T follicular helper cell (primary cell): Measurements from ENCODE around the gene UBXN7.
A peak's percentile ranks its signal among the peaks of the same experiment; 100 is the strongest.
"Not testable (repeated sequence)": the region's sequence is repeated elsewhere in the genome, so short reads cannot be mapped to it uniquely, and the experiment has no call there.

Source experiments
- DNase-seq: peaks from one replicate; pipeline ENCODE4 v3.0.0-alpha.2; 2020; ENCODE audit warnings: low read depth
- total RNA-seq, 2 experiments: gene quantifications; one replicate each; lab custom pipeline; 2026; lab: John Stamatoyannopoulos, UW

The UBXN7 gene, protein sequence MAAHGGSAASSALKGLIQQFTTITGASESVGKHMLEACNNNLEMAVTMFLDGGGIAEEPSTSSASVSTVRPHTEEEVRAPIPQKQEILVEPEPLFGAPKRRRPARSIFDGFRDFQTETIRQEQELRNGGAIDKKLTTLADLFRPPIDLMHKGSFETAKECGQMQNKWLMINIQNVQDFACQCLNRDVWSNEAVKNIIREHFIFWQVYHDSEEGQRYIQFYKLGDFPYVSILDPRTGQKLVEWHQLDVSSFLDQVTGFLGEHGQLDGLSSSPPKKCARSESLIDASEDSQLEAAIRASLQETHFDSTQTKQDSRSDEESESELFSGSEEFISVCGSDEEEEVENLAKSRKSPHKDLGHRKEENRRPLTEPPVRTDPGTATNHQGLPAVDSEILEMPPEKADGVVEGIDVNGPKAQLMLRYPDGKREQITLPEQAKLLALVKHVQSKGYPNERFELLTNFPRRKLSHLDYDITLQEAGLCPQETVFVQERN
- total RNA-seq = 53.1 to 95.6 reads per million in 2 experiments

DNA sequence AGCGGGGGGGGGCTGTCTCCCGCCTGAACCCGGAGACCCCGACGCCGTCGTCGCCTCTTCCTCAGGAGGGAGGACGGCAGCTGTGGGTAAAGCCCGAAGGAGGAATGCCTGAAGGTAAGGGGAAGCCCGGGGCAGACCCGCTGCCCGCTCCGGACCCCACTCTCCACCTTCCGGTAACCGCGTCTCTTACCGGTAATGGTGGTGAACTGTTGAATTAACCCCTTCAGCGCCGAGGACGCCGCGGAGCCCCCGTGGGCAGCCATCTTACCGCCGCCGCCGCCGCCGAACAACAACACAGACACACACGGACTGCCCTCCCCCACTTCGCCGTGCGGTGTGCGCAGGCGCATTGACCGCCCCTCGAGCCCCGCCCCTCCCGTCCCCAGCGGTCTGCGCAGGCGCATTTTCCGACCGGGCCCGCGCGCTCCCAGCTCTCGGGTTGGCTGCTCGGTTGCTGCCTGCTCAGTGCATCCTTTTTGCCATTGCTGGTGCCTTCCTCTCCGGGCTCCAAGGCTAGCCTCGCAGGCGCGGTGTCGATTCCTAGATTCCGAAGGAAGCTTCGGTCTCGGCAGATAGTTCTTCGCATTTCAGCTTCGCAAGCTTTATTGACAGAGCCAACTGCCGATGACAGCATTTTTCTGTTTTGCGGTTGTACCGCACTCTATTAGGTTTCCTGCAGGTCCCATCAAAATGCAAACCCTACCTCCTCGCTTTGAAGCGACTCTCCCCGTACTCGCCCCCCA is at the start of gene UBXN7:
TSS of gene UBXN7 (minus strand) at position 291 of the 743 bp plus-strand sequence. CDS start at position 263, 28 bp downstream.
- peak; percentile 95 for DNase-seq

DNA sequence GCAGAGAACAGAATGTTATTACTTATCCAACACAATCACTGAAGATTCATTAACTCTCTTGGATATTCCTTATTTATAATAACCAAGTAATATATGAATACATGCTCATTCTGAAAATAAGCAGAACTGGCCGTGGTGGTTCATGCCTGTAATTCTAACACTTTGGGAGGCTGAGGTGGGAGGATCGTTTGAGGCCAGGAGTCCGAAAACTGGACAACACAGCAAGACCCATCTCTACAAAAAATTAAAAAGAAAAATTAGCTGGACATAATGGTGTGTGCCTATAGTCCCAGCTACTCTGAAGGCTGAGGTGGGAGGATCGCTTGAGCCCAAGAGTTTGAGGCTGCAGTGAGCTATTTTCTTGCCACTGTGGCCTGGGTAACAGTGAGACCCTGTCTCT is 45.5 kb upstream of the UBXN7 start:
- no peak for DNase-seq

DNA sequence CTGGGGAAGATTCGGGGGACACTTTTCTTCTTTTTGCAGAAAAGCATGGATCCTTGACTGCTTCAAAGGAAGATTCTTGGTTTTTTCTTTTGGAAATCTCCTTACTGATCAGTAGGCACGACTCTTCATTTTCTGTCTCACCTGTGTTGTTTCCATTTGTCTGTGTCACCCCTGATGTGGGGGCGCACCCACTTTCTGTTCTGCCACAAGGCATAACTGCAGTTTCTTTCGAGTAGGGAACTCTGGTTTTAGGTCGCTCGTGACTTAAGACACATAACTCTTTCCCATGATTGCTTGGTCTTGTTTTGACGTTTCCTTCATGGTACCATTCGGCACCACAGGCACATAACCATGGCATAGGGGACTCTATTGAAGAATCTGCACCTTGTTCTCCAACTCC is 40.1 kb upstream of the UBXN7 start:
- DNase-seq = no peak

DNA sequence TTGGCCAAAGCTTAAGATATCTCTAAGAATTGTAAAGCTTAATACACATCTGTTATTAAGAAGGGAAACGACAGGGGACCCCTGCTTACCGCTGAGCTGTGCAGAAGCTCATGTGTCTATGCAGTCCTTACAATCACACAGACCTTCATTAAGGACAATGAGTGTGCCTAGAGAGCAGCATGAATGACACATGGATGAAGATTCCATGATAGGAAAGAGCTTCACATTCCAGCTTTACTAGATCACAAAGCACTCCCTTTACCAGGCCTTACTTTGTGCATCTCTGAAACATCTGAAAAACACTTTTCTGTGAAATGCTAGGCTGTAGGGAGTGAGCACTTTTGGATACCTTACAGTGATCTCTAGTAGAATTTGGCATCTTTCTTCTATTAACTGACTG is 39.3 kb upstream of the UBXN7 start:
- DNase-seq = no peak

DNA sequence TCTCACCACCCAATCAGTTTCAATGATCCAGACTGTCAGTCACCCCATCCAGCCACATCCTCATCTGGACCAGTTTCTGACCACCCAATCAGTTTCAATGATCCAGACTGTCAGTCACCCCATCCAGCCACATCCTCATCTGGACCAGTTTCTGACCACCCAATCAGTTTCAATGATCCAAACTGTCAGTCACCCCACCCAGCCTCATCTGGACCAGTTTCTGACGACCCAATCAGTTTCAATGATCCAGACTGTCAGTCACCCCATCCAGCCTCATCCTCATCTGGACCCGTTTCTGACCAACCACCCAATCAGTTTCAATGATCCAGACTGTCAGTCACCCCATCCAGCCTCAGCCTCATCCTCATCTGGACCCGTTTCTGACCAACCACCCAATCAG is 38.0 kb upstream of the UBXN7 start:
- DNase-seq = not testable (repeated sequence)

DNA sequence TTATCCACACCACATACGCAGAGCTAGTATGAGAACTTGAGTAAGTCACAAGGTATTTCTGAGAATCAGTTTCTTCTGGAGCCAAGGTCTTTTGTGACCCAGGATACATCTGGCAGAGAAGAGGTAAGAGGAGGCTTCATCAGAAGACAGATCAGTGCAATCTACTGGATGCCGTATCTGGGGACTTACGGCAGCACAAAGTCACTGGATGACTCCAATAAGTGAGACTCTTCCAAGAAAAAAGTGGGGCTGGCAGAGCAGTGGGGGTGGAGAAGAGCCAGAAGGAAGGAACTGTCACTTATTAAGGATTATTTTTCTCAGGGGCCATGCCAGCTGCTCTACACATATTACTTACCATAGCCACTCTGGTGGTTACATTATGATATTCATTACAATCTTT is 31.6 kb upstream of the UBXN7 start:
- DNase-seq = no peak

DNA sequence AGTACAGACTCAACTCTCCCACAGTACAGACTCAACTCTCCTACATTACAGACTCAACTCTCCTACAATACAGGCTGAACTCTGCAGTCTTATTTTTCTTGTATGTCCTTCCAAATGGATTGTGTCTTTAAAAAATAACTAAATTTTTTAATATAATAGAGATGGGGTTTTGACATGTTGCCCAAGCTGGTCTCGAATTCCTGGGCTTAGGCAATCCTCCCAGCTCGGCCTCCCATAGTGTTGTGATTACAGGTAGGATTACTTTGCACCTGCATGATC is 31.2 kb upstream of the UBXN7 start:
- no peak for DNase-seq

DNA sequence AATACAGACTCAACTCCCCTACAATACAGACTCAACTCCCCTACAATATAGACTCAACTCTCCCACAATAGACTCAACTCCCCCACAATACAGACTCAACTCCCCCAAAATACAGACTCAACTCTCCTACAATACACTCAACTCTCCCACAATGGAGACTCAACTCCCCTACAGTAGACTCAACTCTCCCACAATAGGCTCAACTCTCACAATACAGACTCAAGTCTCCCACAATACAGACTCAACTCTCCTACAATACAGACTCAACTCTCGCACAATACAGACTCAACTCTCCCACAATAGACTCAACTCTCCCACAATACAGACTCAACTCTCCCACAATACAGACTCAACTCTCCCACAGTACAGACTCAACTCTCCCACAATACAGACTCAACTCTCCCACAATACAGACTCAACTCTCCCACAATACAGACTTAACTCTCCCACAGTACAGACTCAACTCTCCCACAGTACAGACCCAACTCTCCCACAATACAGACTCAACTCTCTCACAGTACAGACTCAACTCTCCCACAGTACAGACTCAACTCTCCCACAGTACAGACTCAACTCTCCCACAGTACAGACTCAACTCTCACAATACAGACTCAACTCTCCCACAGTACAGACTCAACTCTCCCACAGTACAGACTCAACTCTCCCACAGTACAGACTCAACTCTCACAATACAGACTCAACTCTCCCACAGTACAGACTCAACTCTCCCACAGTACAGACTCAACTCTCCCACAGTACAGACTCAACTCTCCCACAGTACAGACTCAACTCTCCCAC is 30.7 kb upstream of the UBXN7 start:
- DNase-seq = not testable (repeated sequence)

DNA sequence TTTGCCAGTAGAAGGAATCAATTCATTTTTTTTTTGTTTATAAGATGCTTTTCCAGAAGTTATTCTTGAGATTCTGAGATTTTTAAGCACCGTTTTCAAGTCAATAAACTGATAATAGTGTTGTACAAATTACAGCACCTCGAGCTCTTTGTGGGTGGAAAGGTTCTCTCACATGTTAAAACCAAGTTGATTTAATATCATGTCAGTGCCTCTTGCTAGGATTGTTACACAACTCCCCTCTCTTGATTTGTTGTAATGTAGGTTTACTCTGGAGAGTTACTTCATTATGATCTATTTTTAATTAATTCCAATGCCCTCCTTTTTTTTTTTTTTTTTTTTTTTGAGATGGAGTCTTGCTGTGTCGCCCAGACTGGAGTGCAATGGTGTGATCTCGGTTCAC is 25.8 kb upstream of the UBXN7 start:
- DNase-seq = no peak

DNA sequence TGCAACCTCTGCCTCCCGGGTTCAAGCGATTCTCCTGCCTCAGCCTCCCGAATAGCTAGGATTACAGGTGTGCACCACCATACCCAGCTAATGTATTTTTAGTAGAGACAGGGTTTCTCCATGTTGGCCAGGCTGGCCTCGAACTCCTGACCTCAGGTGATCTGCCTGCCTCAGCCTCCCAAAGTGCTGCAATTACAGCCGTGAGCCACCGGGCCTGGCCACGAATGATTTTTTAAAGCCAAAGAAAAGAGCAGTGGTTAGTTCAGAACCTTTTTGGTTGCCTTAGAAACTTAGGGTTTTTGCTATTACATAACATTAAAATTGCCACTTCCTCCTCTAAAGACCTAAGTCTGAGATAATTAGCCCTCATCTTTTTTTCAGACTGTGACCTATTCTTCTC is 25.2 kb upstream of the UBXN7 start:
- not testable (repeated sequence) for DNase-seq

DNA sequence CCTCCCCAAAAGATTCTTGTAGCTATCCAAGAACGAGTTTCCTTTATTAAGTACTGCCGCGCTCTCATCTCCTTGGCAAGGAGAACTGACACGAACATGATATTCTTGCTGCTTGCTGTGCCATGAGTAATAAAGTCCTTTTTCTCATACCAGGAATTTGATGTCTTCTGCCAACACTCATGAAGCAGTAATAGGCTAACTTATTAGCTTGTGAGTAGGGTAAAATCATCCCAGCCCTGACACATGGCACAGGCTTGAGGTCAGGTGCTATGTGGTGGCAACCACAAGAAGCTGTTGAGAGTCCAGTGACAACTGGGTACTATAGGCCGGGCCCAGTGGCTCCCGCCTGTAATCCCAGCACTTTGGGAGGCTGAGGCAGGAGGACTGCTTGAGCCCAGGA is 22.7 kb upstream of the UBXN7 start:
- DNase-seq = no peak

DNA sequence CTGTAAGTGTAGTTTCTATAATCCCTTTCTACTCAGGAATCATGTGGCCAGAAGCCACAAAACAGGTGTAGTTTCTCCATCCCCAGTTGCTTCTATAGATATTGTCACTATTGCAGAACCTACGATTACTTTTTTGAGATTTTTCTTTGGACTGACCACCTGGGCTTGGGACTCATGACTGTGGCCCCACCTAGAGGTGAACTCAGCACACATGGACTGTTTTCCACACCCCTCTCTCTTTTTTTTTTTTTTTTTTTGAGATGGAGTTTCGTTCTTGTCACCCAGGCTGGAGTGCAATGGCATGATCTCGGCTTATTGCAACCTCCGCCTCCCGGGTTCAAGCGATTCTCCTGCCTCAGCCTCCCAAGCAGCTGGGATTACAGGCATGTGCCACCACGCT is 13.2 kb upstream of the UBXN7 start:
- DNase-seq = not testable (repeated sequence)

DNA sequence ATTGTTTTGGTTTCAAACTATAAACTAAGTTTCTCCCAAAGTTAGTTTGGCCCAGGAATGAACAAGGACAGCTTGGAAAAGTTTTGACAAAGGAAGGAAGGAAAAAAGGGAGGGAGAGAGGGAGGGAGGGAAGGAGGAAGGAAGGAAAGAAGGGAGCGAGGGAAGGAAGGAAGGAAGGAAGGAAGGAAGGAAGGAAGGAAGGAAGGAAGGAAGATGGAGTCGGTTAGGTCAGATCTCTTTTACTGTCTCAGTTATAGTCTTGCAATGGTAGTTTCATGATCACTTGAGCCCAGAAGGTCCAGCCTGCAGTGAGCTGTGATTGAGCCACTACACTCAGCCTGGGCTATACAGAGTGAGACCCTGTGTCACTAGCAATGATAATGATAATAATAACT is 12.3 kb upstream of the UBXN7 start:
- DNase-seq = no peak

DNA sequence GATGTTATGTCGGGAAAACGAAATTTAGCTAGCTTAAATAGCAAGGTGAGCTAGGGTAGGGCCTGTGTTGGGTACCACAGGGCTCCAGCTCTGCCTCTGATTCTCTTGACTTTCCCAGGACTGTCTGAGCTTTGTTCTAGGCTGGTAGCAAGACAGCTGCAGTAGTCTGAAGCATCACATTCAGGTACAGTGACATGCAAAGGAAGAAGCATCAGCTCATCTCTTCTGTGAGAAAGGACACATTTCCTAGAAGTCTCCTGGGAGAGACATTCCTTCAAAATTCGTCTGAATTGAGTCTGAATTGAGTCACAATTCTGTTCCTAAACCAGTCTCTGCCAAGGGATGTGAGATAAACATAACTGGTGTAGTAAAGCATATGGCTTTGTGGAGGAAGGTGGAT is 8.5 kb upstream of the UBXN7 start:
- DNase-seq = no peak

DNA sequence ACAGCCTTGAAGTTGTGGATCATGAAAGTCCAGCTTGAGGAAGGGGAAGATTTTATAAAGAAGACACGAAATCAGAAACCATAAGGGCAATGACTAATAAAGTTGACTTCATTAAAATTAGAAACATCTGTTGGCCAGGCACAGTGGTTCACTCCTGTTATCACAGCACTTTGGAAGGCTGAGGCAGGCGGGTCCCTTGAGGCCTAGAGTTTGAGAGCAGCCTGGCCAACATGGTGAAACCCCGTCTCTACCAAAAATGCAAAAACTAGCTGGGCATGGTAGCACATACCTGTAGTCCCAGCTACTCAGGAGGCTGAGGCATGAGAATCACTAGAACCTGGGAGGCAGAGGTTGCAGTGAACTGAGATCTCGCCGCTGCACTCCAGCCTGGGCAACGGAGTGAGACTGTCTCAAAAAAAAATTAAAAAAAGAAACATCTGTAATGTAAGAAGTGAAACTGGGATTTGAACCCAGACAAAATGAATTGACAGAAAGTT is 7.9 kb upstream of the UBXN7 start:
- DNase-seq = no peak

DNA sequence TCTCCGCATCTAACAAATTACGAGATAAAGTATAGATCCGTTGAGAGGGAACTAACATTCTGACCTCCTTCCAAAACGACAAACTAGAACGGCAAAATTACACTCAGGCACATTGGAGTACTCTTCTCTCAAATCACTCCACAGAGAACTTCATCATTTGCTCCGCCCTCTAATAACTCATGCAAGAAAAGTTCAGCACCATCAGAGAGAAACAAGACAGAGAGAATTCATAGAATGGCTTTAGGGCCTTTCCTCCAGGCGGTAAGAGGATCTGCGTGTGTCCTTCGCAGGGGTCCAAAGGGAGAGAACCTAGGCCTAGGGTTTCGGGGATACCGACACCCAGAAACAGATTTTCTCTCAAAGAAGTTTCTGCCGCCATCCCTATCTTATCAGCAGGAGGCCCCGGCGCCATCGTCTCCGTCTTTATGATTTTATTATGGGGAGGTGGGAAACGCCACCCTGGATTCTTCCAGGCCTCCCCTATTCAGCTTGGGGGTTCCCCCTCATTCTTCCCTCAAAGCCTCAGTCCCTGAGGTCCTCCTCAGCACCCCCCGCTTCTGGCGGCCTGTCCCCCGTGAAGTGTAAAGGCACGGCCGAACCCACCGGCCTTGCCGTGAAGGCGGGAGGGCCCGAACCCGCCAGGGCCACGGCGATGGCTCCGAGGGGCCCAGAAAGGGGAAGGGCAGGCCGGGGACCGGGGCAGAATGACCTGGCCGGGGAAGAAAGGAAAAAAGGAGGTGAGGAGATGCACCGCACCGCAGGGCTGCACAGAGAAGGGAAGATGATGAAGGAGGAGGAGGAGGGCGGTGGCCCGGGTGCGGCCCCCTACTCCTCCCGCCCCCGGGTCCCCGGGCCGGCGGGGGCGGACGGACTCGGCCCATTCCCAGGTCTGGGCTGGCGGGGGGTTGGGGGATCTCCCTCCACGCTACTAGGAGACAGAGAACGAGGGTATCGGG is 768 bp downstream of the UBXN7 start:
- DNase-seq = no peak

DNA sequence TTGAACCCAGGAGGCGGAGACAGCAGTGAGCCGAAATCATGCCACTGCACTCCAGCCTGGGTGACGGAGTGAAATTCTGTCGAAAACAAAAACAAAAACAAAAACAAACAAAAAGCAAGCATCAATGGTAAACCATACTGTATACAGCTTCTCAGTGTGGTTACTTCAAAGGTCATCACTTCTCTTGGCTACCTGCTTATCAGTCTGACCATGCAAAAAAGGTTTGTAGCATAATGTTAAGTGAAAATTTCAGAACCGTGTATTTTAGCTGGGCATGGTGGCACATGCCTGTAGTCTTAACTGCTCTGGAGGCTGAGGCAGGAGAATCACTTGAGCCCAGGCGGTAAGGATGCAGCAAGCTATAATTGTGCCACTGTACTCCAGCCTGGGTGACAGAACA is 4.2 kb downstream of the UBXN7 start:
- DNase-seq = no peak

DNA sequence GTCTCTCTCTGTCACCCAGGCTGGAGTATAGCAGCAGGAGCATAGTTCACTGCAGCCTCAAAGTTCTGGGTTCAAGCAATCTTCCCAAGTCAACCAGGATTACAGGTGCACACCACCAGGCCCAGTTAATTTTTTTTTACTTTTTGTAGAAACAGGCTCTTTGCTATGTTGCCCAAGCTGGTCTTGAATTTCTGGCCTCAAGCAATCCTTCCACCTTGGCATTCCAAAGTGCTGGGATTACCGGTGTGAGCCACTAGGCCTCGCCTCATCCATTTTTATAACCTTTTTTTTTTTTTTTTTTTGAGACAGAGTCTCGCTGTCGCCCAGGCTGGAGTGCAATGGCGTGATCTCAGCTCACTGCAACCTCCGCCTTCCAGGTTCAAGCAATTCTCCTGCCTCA is 7.8 kb downstream of the UBXN7 start:
- not testable (repeated sequence) for DNase-seq

DNA sequence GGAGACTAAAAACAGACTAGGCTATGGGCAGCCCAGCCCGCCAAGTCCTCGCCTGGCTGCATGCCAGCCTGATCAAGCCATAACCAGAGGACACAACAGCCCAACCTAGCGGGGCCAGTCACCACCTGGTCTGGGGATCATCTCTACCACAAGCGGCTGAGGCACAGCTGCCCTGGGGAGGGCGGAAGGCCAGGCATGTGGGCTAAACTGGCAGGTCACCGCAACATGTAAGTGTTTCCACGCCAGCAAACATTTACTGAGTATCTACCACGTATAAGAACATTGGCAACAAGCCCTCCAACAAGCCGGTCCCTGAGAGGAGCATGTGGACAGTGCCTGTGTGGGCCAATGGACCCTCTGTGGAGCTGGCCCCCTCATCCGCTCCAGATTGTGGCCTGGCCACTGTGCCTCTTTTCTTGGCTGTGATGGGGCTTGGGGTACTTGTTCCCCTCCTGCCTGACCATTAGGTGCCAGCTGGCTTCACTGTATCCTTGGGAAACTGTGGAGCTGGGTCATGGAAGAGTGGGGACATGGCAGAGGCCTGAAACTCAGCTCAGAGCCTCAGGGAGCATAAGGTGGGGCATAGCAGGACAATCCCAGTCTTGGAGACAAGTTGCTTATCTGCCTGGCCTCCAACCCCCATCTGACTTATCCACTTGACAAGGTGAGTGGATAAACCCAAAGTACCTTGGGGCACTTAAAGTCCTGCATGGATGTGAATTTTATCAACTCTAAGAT is 9.0 kb downstream of the UBXN7 start:
- no peak for DNase-seq

DNA sequence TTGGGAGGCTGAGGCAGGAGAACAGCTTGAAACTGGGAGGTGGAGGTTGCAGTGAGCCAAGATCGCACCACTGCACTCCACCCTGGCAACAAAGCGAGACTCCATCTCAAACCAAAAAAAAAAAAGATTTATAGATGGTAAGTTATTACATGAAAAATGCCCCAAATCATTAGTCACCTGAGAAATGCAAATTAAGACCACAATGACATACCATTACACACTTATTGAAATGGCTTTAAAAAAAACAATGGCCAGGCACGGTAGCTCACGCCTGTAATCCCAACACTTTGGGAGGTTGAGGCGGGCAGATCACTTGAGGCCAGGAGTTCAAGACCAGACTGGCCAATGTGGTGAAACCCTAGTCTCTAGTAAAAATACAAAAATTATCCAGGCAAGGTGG is 10.6 kb downstream of the UBXN7 start:
- not testable (repeated sequence) for DNase-seq
